SK-MEL-5 (cell line): ENCODE measurements around the gene LRRC8B. TPM values are rescaled to one million over a fixed set of nuclear protein-coding genes. Genes with fewer than 3 reads are reported as not detected.
"Not testable (repeated sequence)": the region's sequence is repeated elsewhere in the genome, so short reads cannot be mapped to it uniquely, and the experiment has no call there.

Experiments
- DNase-seq: peaks from one replicate; pipeline ENCODE4 v3.0.0-alpha.2; 2016; ENCODE audit warnings: low read depth, low spot score
- in situ Hi-C: cut with HindIII; loops from 2 replicates; pipeline ENCODE4 v1.10.0; 2016; ENCODE audit warnings: low sequenced_read_pairs, high pct_unique_total_duplicates, low pct_unique_long_range_greater_than_20kb
- total RNA-seq: library from RNA; depleted of rRNA; stranded (reverse); fragments of >200 nt; shearing (Covaris generic); gene quantifications from 2 replicates; pipeline ENCODE4 v1.2.3, GENCODE V29; 2014

Gene LRRC8B
- total RNA-seq, 1 experiment from 2014 or later: 3.9 TPM

GRCh38 chr1:89519779-89520358 lies 4.8 kb upstream of the LRRC8B start:
- in situ Hi-C loops: no loop called here
- peak; percentile 58 for DNase-seq

- DNase-seq, in situ Hi-C loops: not testable (repeated sequence)
These were observed 2.7 kb upstream of the LRRC8B start for GRCh38 chr1:89521977-89522376.

- in situ Hi-C loops: no loop called here
- DNase-seq: peak; percentile 25
These were observed 859 bp upstream of the LRRC8B start for GRCh38 chr1:89523572-89524368.

GRCh38 chr1:89525169-89525855 lies 683 bp downstream of the LRRC8B start:
- in situ Hi-C loops: no loop called here
- peak; percentile 3 for DNase-seq

GRCh38 chr1:89527256-89527655 lies 2.6 kb downstream of the LRRC8B start:
- in situ Hi-C loops: no loop called here
- DNase-seq: no peak

GRCh38 chr1:89527750-89528381 lies 3.2 kb downstream of the LRRC8B start:
- no peak for DNase-seq
- in situ Hi-C loops: no loop called here

GRCh38 chr1:89528382-89528780 lies 3.8 kb downstream of the LRRC8B start:
- no peak for DNase-seq
- in situ Hi-C loops: no loop called here

- no peak for DNase-seq
- in situ Hi-C loops: no loop called here
These were observed 4.6 kb downstream of the LRRC8B start for GRCh38 chr1:89529196-89529595.

- DNase-seq: no peak
- in situ Hi-C loops: no loop called here
These were observed 5.9 kb downstream of the LRRC8B start for GRCh38 chr1:89530444-89531089.

GRCh38 chr1:89531480-89532139 lies 7.0 kb downstream of the LRRC8B start:
- in situ Hi-C loops: no loop called here
- no peak for DNase-seq

GRCh38 chr1:89532228-89532627 lies 7.6 kb downstream of the LRRC8B start:
- DNase-seq: no peak
- in situ Hi-C loops: no loop called here

- in situ Hi-C loops: no loop called here
These were observed 8.2 kb downstream of the LRRC8B start for GRCh38 chr1:89532866-89533265.

GRCh38 chr1:89535537-89535936 lies 10.9 kb downstream of the LRRC8B start:
- DNase-seq: no peak
- in situ Hi-C loops: no loop called here

More at GRCh38 chr1:89532866-89533265, 8.2 kb downstream of the LRRC8B start:
- no peak for DNase-seq

- no peak for DNase-seq
- in situ Hi-C loops: no loop called here
These were observed 12.1 kb downstream of the LRRC8B start for GRCh38 chr1:89536555-89537341.

- in situ Hi-C loops: no loop called here
- DNase-seq: no peak
These were observed 13.7 kb downstream of the LRRC8B start for GRCh38 chr1:89538361-89538760.

- in situ Hi-C loops: no loop called here
- no peak for DNase-seq
These were observed 14.5 kb downstream of the LRRC8B start for GRCh38 chr1:89539128-89539527.
